ENCODE data around the gene TENM4.

DNA sequence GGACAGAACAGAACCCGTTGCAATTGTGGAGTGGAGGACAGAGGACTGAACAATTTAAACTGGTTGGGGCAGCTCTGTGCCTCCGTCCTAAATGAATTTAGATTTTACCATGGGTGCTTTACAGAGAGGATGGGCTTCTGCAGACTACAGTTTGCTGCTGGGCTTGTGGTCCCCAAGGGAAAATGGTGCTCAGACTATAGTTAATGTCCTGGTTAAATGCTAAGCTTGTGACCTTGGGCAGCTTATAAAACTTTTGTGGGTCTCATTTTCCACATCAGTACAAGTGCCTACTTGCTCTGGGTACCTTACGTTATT is 511.0 kb downstream of the TENM4 start:
- TF ChIP-seq, protein P1, sequence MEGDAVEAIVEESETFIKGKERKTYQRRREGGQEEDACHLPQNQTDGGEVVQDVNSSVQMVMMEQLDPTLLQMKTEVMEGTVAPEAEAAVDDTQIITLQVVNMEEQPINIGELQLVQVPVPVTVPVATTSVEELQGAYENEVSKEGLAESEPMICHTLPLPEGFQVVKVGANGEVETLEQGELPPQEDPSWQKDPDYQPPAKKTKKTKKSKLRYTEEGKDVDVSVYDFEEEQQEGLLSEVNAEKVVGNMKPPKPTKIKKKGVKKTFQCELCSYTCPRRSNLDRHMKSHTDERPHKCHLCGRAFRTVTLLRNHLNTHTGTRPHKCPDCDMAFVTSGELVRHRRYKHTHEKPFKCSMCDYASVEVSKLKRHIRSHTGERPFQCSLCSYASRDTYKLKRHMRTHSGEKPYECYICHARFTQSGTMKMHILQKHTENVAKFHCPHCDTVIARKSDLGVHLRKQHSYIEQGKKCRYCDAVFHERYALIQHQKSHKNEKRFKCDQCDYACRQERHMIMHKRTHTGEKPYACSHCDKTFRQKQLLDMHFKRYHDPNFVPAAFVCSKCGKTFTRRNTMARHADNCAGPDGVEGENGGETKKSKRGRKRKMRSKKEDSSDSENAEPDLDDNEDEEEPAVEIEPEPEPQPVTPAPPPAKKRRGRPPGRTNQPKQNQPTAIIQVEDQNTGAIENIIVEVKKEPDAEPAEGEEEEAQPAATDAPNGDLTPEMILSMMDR (IDR thresholded peaks at IDR 0.05; ENCODE audit: control extremely low read depth in 1 of 3, insufficient read depth in 1 of 3, low read depth in 1 of 3, low read length in 3 of 3) = no peak
- TF ChIP-seq, protein P2, sequence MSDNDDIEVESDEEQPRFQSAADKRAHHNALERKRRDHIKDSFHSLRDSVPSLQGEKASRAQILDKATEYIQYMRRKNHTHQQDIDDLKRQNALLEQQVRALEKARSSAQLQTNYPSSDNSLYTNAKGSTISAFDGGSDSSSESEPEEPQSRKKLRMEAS (IDR thresholded peaks at IDR 0.05) = no peak
- TF ChIP-seq MAFK (IDR thresholded peaks at IDR 0.05; ENCODE audit: low read depth, low read length) = no peak
- TF ChIP-seq ZNF274 (IDR thresholded peaks at IDR 0.05; ENCODE audit: borderline replicate concordance, extremely low read depth, low read length) = no peak
- TF ChIP-seq KDM1A (IDR thresholded peaks at IDR 0.05; ENCODE audit: borderline replicate concordance, low read length) = no peak
- TF ChIP-seq RXRA (IDR thresholded peaks at IDR 0.05; ENCODE audit: insufficient read depth, low read depth, low read length) = no peak
- no peak for TF ChIP-seq FOSL1 (IDR thresholded peaks at IDR 0.05; ENCODE audit: insufficient read depth, low read depth, low read length)
- TF ChIP-seq RAD21 (IDR thresholded peaks at IDR 0.05 in 1 of 2, conservative IDR thresholded peaks at IDR 0.05 in 1 of 2; ENCODE audit: low read depth in 2 of 2, low read length in 2 of 2) = no peak
- no peak for TF ChIP-seq SIN3A (conservative IDR thresholded peaks at IDR 0.05 in 1 of 2, IDR thresholded peaks at IDR 0.05 in 1 of 2; ENCODE audit: low read depth in 1 of 2, low read length in 2 of 2)
